Panc1 (cell line): ENCODE measurements around the gene CDYL2. TPM values are rescaled to one million over a fixed set of nuclear protein-coding genes. Genes with fewer than 3 reads are reported as not detected.

Source experiments
- ATAC-seq: fragments of 200-7000 bp; cut with Tn5 transposase; 2 replicates; pipeline ENCODE4 v1.9.1; 2020; ENCODE audit warnings: mild to moderate bottlenecking, moderate library complexity
- BruUV-seq: library from RNA; stranded (reverse); fragments of 400-500 nt; replicated peaks from 2 replicates; lab custom pipeline; 2021; lab: Mats Ljungman, UMichigan
- CTCF ChIA-PET: fragments of 300-600 bp; sonication (Branson Sonifier 250); formaldehyde crosslinking; loops from one replicate; lab custom pipeline; 2022; ENCODE audit warnings: antibody characterized with exemption; lab: Charles Lee
- POLR2A ChIA-PET: fragments of 300-600 bp; sonication (Branson Sonifier 250); formaldehyde crosslinking; loops from one replicate; lab custom pipeline; 2022; ENCODE audit warnings: antibody characterized with exemption; lab: Charles Lee
- DNase-seq: peaks from one replicate; pipeline ENCODE4 v3.0.0-alpha.2; 2010; ENCODE audit warnings: low read depth, low spot score
- H3K27ac ChIP-seq: 2 replicates; pipeline ENCODE4 v1.5.1; 2011; ENCODE audit warnings: mild to moderate bottlenecking, low read length, inconsistent platforms
- H3K27me3 ChIP-seq: fragments of 200-500 bp; sonication (Bioruptor generic); 2 replicates; pipeline ENCODE4 v1.6.0; 2014; ENCODE audit warnings: low read length, inconsistent platforms; ENCODE audit not compliant: control insufficient read depth, insufficient read depth
- H3K36me3 ChIP-seq: fragments of 200-500 bp; sonication (Bioruptor generic); 2 replicates; pipeline ENCODE4 v1.5.1; 2014; ENCODE audit warnings: inconsistent platforms, mild to moderate bottlenecking, low read length, moderate library complexity; ENCODE audit not compliant: control insufficient read depth, insufficient read depth
- H3K4me1 ChIP-seq: 2 replicates; pipeline ENCODE4 v1.5.1; 2011; ENCODE audit warnings: inconsistent platforms, mild to moderate bottlenecking, low read length, moderate library complexity; ENCODE audit not compliant: control insufficient read depth, insufficient read depth
- H3K4me3 ChIP-seq, 2 experiments: 2 replicates each; pipeline ENCODE4 v1.5.1; 2011 to 2012; ENCODE audit warnings: low read depth in 2 of 2, low read length in 2 of 2, mild to moderate bottlenecking in 2 of 2, inconsistent platforms in 1 of 2, moderate library complexity in 1 of 2
- H3K9me3 ChIP-seq: fragments of 200-500 bp; sonication (Bioruptor generic); 2 replicates; pipeline ENCODE4 v1.5.1; 2014; ENCODE audit warnings: low read depth, mild to moderate bottlenecking, inconsistent platforms, low read length, moderate library complexity; ENCODE audit not compliant: control insufficient read depth, insufficient read depth
- POLR2AphosphoS5 ChIP-seq: IDR thresholded peaks from 2 replicates; pipeline ENCODE4 v1.6.1; 2012; ENCODE audit warnings: mild to moderate bottlenecking, low read depth, low read length, moderate library complexity
- REST ChIP-seq, 2 experiments: IDR thresholded peaks; 2 replicates each; pipeline ENCODE4 v1.6.1; 2011 to 2012; ENCODE audit warnings: low read depth in 2 of 2, control low read depth in 1 of 2, low read length in 1 of 2, mild to moderate bottlenecking in 1 of 2, moderate library complexity in 1 of 2; ENCODE audit not compliant: insufficient read depth in 1 of 2
- SIN3A ChIP-seq: IDR thresholded peaks from 2 replicates; pipeline ENCODE4 v1.6.1; 2012; ENCODE audit warnings: low read depth, mild to moderate bottlenecking, low read length, moderate library complexity, borderline replicate concordance; ENCODE audit not compliant: insufficient read depth
- TCF7L2 ChIP-seq: IDR thresholded peaks from 2 replicates; pipeline ENCODE4 v1.6.1; 2011; ENCODE audit warnings: mild to moderate bottlenecking, low read depth, low read length, inconsistent platforms
- in situ Hi-C: cut with HindIII; loops from 2 replicates; pipeline ENCODE4 v1.10.0; 2016; ENCODE audit warnings: low sequenced_read_pairs, low pct_unique_long_range_greater_than_20kb
- intact Hi-C: fragments of 100-400 bp; cut with micrococcal nuclease; formaldehyde crosslinking; loops from one replicate; pipeline ENCODE4 v1.10.0; 2022; ENCODE audit not compliant: unreplicated experiment
- total RNA-seq: library from RNA; stranded (reverse); gene quantifications from one replicate; pipeline ENCODE4 v1.2.1, GENCODE V29; 2021; ENCODE audit not compliant: unreplicated experiment
- TF ChIP-seq, protein P1 (sequence below): fragments of 450-650 bp; IDR thresholded peaks from 2 replicates; pipeline ENCODE4 v1.5.1; 2017; ENCODE audit warnings: mild to moderate bottlenecking

The CDYL2 gene
- total RNA-seq, 1 experiment from 2014 or later: 6.1 TPM

DNA sequence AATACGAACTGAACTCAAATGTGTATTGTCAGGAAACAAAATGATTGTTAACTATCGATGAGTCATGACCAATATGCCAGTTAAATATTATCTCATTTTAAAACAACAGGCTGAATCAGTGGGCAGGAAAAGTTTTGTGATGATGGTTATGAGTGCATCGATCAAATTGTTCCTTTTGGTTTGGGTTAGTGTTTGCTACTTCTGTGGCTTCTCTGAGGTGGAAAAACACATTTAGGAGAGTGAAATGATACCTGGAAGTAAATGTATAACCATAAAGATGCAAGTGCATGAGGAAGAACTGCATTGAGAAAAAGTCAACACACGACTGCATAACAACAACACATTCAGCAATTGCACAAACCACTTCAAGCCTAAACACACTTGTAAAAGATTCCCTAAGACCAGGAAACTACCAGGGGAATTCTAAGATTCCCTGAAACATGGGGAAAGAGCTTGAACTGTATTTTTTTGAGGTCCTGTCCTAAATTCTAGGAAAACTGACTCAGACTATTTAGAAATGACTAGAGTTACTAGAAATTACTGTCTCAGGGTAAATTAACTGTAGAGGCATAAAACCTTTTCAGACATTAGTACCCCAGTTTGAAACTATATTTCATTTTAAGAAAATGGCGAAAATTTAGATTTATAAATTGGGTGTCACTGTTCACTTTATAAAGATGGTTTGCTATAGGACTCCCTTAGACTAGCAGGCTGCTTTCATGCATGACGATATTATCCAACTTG, 44.8 kb downstream of the CDYL2 start:
- Histone ChIP-seq H3K27ac (no peak overlapping the region), H3K27me3 (no peaks in the 10 kb centered on the region), H3K4me1 (no peaks in the 10 kb centered on the region), H3K4me3 (no peak overlapping the region), H3K36me3 (no peaks in the 10 kb centered on the region), H3K9me3 (no peaks in the 10 kb centered on the region)
- ATAC-seq: no peak
- POLR2A ChIA-PET: no interaction called here
- no TSS peak for BruUV-seq
- DNase-seq: no peak
- CTCF ChIA-PET: no interaction called here
- TF ChIP-seq SIN3A (no peak), POLR2AphosphoS5 (no peak), TCF7L2 (no peak), REST (IDR thresholded peaks at IDR 0.05; ENCODE audit: insufficient read depth in 1 of 2, low read depth in 2 of 2, low read length in 1 of 2) (no peak)
- TF ChIP-seq, protein P1, sequence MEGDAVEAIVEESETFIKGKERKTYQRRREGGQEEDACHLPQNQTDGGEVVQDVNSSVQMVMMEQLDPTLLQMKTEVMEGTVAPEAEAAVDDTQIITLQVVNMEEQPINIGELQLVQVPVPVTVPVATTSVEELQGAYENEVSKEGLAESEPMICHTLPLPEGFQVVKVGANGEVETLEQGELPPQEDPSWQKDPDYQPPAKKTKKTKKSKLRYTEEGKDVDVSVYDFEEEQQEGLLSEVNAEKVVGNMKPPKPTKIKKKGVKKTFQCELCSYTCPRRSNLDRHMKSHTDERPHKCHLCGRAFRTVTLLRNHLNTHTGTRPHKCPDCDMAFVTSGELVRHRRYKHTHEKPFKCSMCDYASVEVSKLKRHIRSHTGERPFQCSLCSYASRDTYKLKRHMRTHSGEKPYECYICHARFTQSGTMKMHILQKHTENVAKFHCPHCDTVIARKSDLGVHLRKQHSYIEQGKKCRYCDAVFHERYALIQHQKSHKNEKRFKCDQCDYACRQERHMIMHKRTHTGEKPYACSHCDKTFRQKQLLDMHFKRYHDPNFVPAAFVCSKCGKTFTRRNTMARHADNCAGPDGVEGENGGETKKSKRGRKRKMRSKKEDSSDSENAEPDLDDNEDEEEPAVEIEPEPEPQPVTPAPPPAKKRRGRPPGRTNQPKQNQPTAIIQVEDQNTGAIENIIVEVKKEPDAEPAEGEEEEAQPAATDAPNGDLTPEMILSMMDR: no peak
- in situ Hi-C loops (no loop called here), intact Hi-C loops (no loop called here)

DNA sequence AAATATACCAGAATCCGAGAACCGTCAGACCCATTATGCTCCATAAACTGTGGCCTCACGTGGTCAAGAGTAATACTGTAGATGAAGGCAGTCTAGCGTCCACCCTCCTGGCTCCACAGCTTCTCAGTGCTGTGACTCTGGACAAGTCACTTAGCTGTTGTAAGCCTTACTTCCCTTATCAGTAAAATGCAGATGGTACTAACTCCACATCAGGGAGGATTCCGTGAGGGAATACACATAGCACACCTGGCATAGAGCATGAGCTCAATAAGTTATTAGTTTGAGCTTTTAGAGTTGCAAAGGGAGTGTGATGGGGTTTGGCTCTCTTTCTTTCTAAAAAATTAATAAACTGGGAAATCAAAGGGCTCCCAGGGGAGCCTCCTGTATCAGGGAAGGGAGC, 49.9 kb downstream of the CDYL2 start:
- ATAC-seq: no peak
- ChIA-PET CTCF (no interaction called here), POLR2A (no interaction called here)
- H3K9me3 ChIP-seq: no peaks in the 10 kb centered on the region
- intact Hi-C loops: no loop called here
- H3K36me3 ChIP-seq: no peaks in the 10 kb centered on the region
- TF ChIP-seq SIN3A (no peak), REST (IDR thresholded peaks at IDR 0.05; ENCODE audit: insufficient read depth in 1 of 2, low read depth in 2 of 2, low read length in 1 of 2) (no peak), TCF7L2 (no peak), POLR2AphosphoS5 (no peak)
- TF ChIP-seq, protein P1: no peak
- H3K27ac ChIP-seq: no peak overlapping the region
- DNase-seq: no peak
- no peaks in the 10 kb centered on the region for H3K27me3 ChIP-seq
- no TSS peak for BruUV-seq
- H3K4me1 ChIP-seq: no peaks in the 10 kb centered on the region
- H3K4me3 ChIP-seq: no peak overlapping the region
- in situ Hi-C loops: no loop called here
